ENCODE results near the gene KRTAP4-1.

KRTAP4-1 gene

GRCh38 chr17:41151525-41151924, 33.2 kb downstream of the KRTAP4-1 start:
- TF ChIP-seq ZFP3 (CRISPR knock-in tag; IDR thresholded peaks at IDR 0.05), result no peak
- TF ChIP-seq ZC3H10 (CRISPR knock-in tag; IDR thresholded peaks at IDR 0.05), result no peak
- TF ChIP-seq ISL1 (CRISPR knock-in tag; IDR thresholded peaks at IDR 0.05), result no peak
- no peak for TF ChIP-seq OSR1 (CRISPR knock-in tag; IDR thresholded peaks at IDR 0.05)
- no peak for TF ChIP-seq ESRRG (CRISPR knock-in tag; IDR thresholded peaks at IDR 0.05)
- TF ChIP-seq CSDC2 (CRISPR knock-in tag; IDR thresholded peaks at IDR 0.05), result no peak
- TF ChIP-seq, protein P1, sequence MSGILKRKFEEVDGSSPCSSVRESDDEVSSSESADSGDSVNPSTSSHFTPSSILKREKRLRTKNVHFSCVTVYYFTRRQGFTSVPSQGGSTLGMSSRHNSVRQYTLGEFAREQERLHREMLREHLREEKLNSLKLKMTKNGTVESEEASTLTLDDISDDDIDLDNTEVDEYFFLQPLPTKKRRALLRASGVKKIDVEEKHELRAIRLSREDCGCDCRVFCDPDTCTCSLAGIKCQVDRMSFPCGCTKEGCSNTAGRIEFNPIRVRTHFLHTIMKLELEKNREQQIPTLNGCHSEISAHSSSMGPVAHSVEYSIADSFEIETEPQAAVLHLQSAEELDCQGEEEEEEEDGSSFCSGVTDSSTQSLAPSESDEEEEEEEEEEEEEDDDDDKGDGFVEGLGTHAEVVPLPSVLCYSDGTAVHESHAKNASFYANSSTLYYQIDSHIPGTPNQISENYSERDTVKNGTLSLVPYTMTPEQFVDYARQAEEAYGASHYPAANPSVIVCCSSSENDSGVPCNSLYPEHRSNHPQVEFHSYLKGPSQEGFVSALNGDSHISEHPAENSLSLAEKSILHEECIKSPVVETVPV (CRISPR knock-in tag; IDR thresholded peaks at IDR 0.05), result no peak
- TF ChIP-seq TOX (CRISPR knock-in tag; IDR thresholded peaks at IDR 0.05; ENCODE audit: borderline replicate concordance), result no peak
- TF ChIP-seq, protein P2, sequence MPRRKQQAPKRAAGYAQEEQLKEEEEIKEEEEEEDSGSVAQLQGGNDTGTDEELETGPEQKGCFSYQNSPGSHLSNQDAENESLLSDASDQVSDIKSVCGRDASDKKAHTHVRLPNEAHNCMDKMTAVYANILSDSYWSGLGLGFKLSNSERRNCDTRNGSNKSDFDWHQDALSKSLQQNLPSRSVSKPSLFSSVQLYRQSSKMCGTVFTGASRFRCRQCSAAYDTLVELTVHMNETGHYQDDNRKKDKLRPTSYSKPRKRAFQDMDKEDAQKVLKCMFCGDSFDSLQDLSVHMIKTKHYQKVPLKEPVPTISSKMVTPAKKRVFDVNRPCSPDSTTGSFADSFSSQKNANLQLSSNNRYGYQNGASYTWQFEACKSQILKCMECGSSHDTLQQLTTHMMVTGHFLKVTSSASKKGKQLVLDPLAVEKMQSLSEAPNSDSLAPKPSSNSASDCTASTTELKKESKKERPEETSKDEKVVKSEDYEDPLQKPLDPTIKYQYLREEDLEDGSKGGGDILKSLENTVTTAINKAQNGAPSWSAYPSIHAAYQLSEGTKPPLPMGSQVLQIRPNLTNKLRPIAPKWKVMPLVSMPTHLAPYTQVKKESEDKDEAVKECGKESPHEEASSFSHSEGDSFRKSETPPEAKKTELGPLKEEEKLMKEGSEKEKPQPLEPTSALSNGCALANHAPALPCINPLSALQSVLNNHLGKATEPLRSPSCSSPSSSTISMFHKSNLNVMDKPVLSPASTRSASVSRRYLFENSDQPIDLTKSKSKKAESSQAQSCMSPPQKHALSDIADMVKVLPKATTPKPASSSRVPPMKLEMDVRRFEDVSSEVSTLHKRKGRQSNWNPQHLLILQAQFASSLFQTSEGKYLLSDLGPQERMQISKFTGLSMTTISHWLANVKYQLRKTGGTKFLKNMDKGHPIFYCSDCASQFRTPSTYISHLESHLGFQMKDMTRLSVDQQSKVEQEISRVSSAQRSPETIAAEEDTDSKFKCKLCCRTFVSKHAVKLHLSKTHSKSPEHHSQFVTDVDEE (CRISPR knock-in tag; IDR thresholded peaks at IDR 0.05), result no peak
- TF ChIP-seq ZNF70 (CRISPR knock-in tag; IDR thresholded peaks at IDR 0.05), result no peak
- no peak for TF ChIP-seq ARNTL (CRISPR knock-in tag; IDR thresholded peaks at IDR 0.05; ENCODE audit: borderline replicate concordance, low read depth)
- TF ChIP-seq PPARA (CRISPR knock-in tag; IDR thresholded peaks at IDR 0.05; ENCODE audit: borderline replicate concordance), result no peak
- TF ChIP-seq ZNF8 (CRISPR knock-in tag; IDR thresholded peaks at IDR 0.05), result no peak
- TF ChIP-seq POU6F1 (CRISPR knock-in tag; IDR thresholded peaks at IDR 0.05; ENCODE audit: borderline replicate concordance, low read depth), result no peak
- TF ChIP-seq TCF4 (CRISPR knock-in tag; IDR thresholded peaks at IDR 0.05; ENCODE audit: borderline replicate concordance), result no peak
- TF ChIP-seq ZFP30 (CRISPR knock-in tag; IDR thresholded peaks at IDR 0.05), result no peak
- no peak for TF ChIP-seq RARB (CRISPR knock-in tag; IDR thresholded peaks at IDR 0.05)
- TF ChIP-seq ZNF565 (CRISPR knock-in tag; conservative IDR thresholded peaks at IDR 0.05; ENCODE audit: low read depth), result no peak
- no peak for TF ChIP-seq GLIS3 (CRISPR knock-in tag; IDR thresholded peaks at IDR 0.05)
- ATAC-seq, result no peak

GRCh38 chr17:41150026-41150425, 34.7 kb downstream of the KRTAP4-1 start:
- TF ChIP-seq ZC3H10 (CRISPR knock-in tag; IDR thresholded peaks at IDR 0.05) (no peak), ZNF565 (CRISPR knock-in tag; conservative IDR thresholded peaks at IDR 0.05; ENCODE audit: low read depth) (no peak), ARNTL (CRISPR knock-in tag; IDR thresholded peaks at IDR 0.05; ENCODE audit: borderline replicate concordance, low read depth) (no peak), ZFP30 (CRISPR knock-in tag; IDR thresholded peaks at IDR 0.05) (no peak), OSR1 (CRISPR knock-in tag; IDR thresholded peaks at IDR 0.05) (no peak), CSDC2 (CRISPR knock-in tag; IDR thresholded peaks at IDR 0.05) (no peak)
- TF ChIP-seq, protein P3, sequence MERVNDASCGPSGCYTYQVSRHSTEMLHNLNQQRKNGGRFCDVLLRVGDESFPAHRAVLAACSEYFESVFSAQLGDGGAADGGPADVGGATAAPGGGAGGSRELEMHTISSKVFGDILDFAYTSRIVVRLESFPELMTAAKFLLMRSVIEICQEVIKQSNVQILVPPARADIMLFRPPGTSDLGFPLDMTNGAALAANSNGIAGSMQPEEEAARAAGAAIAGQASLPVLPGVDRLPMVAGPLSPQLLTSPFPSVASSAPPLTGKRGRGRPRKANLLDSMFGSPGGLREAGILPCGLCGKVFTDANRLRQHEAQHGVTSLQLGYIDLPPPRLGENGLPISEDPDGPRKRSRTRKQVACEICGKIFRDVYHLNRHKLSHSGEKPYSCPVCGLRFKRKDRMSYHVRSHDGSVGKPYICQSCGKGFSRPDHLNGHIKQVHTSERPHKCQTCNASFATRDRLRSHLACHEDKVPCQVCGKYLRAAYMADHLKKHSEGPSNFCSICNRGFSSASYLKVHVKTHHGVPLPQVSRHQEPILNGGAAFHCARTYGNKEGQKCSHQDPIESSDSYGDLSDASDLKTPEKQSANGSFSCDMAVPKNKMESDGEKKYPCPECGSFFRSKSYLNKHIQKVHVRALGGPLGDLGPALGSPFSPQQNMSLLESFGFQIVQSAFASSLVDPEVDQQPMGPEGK (CRISPR knock-in tag; IDR thresholded peaks at IDR 0.05; ENCODE audit: borderline replicate concordance), result no peak
- TF ChIP-seq, protein P2 (CRISPR knock-in tag; IDR thresholded peaks at IDR 0.05), result no peak
- ATAC-seq, result no peak

GRCh38 chr17:41149652-41149985, 35.1 kb downstream of the KRTAP4-1 start, which contains the start of gene KRTAP4-5:
Gene KRTAP4-5, minus strand, starts transcription at chr17:41149825. Its CDS starts 58 bp downstream, at chr17:41149767.
- ATAC-seq, result no peak
- TF ChIP-seq, protein P2 (CRISPR knock-in tag; IDR thresholded peaks at IDR 0.05), result no peak
- no peak for TF ChIP-seq ZNF70 (CRISPR knock-in tag; IDR thresholded peaks at IDR 0.05)
- TF ChIP-seq, protein P1 (CRISPR knock-in tag; IDR thresholded peaks at IDR 0.05), result no peak
- no peak for TF ChIP-seq ZNF8 (CRISPR knock-in tag; IDR thresholded peaks at IDR 0.05)
- no peak for TF ChIP-seq OSR1 (CRISPR knock-in tag; IDR thresholded peaks at IDR 0.05)
- no peak for TF ChIP-seq PPARA (CRISPR knock-in tag; IDR thresholded peaks at IDR 0.05; ENCODE audit: borderline replicate concordance)
- no peak for TF ChIP-seq GLIS3 (CRISPR knock-in tag; IDR thresholded peaks at IDR 0.05)
- TF ChIP-seq ESRRG (CRISPR knock-in tag; IDR thresholded peaks at IDR 0.05), result no peak
- TF ChIP-seq RARB (CRISPR knock-in tag; IDR thresholded peaks at IDR 0.05), result no peak
- TF ChIP-seq ZNF565 (CRISPR knock-in tag; conservative IDR thresholded peaks at IDR 0.05; ENCODE audit: low read depth), result no peak
- no peak for TF ChIP-seq ARNTL (CRISPR knock-in tag; IDR thresholded peaks at IDR 0.05; ENCODE audit: borderline replicate concordance, low read depth)
- TF ChIP-seq TOX (CRISPR knock-in tag; IDR thresholded peaks at IDR 0.05; ENCODE audit: borderline replicate concordance), result no peak
- no peak for TF ChIP-seq ZC3H10 (CRISPR knock-in tag; IDR thresholded peaks at IDR 0.05)
- no peak for TF ChIP-seq SNAI2 (CRISPR knock-in tag; IDR thresholded peaks at IDR 0.05)

All from SK-N-SH treated with all-trans-retinoic acid at 6 μM for 48 hours (cell line).